Ishikawa (cell line): ENCODE measurements around the gene ONECUT3.

ENCODE experiments used
- CEBPB ChIP-seq: IDR thresholded peaks from 2 replicates; pipeline ENCODE4 v1.6.1; 2012
- CREB1 ChIP-seq: IDR thresholded peaks from 2 replicates; pipeline ENCODE4 v1.6.1; 2012; ENCODE audit warnings: low read depth
- EGR1 ChIP-seq: IDR thresholded peaks from 2 replicates; pipeline ENCODE4 v1.6.1; 2012
- EP300 ChIP-seq: IDR thresholded peaks from 2 replicates; pipeline ENCODE4 v1.6.1; 2012; ENCODE audit warnings: borderline replicate concordance
- FOXM1 ChIP-seq: IDR thresholded peaks from 2 replicates; pipeline ENCODE4 v1.6.1; 2012; ENCODE audit warnings: low read depth, borderline replicate concordance
- NFIC ChIP-seq: IDR thresholded peaks from 2 replicates; pipeline ENCODE4 v1.6.1; 2012
- RAD21 ChIP-seq: IDR thresholded peaks from 2 replicates; pipeline ENCODE4 v1.6.1; 2012; ENCODE audit warnings: low read depth
- TAF1 ChIP-seq: IDR thresholded peaks from 2 replicates; pipeline ENCODE4 v1.6.1; 2012; ENCODE audit warnings: low read depth, mild to moderate bottlenecking
- TCF12 ChIP-seq: IDR thresholded peaks from 2 replicates; pipeline ENCODE4 v1.6.1; 2012; ENCODE audit warnings: low read depth
- TEAD4 ChIP-seq: IDR thresholded peaks from 2 replicates; pipeline ENCODE4 v1.6.1; 2012
- YY1 ChIP-seq: IDR thresholded peaks from 2 replicates; pipeline ENCODE4 v1.6.1; 2012; ENCODE audit warnings: low read depth
- ZBTB7A ChIP-seq: IDR thresholded peaks from 2 replicates; pipeline ENCODE4 v1.6.1; 2012; ENCODE audit warnings: low read depth
- TF ChIP-seq, protein P1 (sequence below): IDR thresholded peaks from 2 replicates; pipeline ENCODE4 v1.6.1; 2012
- TF ChIP-seq, protein P2 (sequence below): IDR thresholded peaks from 2 replicates; pipeline ENCODE4 v1.6.1; 2012
- TF ChIP-seq, protein P3 (sequence below): IDR thresholded peaks from 2 replicates; pipeline ENCODE4 v1.6.1; 2012; ENCODE audit warnings: low read depth, mild to moderate bottlenecking

ONECUT3 gene

DNA sequence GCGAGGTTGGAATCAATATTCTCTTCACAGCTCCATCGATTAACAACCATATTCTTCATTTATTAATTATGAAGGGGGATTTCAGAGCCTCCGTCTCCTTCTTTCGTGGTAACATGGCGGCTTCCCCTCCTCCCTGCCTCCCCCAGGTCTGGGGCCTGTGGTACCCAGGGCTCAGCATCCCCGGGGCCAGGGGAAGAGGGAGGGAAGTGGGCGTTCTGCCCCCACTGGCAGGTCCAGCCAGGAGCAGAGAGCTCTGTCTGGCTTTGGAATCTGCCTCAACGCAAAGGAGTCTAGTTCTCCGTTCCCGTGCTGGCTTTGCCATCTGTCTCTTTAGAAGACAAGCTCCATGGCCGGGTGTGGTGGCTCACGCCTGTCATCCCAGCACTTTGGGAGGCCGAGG is 37.8 kb upstream of the ONECUT3 start:
- TF ChIP-seq CREB1 (no peak), NFIC (no peak), EP300 (no peak), ZBTB7A (no peak), TAF1 (no peak), YY1 (no peak), EGR1 (no peak), CEBPB (no peak), TCF12 (no peak), RAD21 (no peak), FOXM1 (no peak), TEAD4 (no peak)
- TF ChIP-seq, protein P1, sequence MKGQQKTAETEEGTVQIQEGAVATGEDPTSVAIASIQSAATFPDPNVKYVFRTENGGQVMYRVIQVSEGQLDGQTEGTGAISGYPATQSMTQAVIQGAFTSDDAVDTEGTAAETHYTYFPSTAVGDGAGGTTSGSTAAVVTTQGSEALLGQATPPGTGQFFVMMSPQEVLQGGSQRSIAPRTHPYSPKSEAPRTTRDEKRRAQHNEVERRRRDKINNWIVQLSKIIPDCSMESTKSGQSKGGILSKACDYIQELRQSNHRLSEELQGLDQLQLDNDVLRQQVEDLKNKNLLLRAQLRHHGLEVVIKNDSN = no peak
- TF ChIP-seq, protein P2, sequence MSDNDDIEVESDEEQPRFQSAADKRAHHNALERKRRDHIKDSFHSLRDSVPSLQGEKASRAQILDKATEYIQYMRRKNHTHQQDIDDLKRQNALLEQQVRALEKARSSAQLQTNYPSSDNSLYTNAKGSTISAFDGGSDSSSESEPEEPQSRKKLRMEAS = no peak
- TF ChIP-seq, protein P3, sequence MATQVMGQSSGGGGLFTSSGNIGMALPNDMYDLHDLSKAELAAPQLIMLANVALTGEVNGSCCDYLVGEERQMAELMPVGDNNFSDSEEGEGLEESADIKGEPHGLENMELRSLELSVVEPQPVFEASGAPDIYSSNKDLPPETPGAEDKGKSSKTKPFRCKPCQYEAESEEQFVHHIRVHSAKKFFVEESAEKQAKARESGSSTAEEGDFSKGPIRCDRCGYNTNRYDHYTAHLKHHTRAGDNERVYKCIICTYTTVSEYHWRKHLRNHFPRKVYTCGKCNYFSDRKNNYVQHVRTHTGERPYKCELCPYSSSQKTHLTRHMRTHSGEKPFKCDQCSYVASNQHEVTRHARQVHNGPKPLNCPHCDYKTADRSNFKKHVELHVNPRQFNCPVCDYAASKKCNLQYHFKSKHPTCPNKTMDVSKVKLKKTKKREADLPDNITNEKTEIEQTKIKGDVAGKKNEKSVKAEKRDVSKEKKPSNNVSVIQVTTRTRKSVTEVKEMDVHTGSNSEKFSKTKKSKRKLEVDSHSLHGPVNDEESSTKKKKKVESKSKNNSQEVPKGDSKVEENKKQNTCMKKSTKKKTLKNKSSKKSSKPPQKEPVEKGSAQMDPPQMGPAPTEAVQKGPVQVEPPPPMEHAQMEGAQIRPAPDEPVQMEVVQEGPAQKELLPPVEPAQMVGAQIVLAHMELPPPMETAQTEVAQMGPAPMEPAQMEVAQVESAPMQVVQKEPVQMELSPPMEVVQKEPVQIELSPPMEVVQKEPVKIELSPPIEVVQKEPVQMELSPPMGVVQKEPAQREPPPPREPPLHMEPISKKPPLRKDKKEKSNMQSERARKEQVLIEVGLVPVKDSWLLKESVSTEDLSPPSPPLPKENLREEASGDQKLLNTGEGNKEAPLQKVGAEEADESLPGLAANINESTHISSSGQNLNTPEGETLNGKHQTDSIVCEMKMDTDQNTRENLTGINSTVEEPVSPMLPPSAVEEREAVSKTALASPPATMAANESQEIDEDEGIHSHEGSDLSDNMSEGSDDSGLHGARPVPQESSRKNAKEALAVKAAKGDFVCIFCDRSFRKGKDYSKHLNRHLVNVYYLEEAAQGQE = no peak

DNA sequence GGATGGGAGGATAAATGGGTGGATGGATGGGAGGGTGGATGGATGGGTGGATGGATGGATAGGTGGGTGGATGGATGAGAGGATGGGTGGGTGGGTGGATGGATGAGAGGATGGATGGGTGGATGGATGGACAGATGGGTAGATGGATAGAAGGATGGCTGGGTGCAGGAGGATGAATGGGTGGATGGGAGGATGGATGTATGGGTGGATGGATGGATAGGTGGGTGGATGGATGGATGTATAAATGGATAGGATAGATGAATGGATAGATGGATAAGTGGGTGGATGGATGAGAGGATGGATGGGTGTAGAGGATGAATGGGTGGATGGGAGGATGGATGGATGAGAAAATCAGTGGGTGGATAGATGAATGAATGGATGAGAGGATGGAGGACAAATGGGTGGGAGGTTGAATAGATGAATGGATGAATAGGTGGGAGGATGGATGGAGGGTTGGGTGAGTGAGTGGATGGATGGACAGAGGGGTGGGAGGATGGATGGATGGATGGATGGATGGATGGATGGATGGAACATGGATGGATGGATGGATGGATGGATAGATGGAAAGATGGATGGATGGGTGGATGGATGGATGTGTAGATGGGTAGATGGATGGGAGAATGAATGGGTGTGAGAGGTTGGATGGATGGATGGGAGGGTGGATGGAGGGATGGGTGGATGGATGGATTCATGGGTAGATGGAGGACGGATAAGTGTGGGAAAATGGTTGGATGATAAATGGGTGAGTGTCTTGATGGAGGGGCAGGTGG is 35.9 kb upstream of the ONECUT3 start:
- no peak for TF ChIP-seq ZBTB7A
- no peak for TF ChIP-seq CEBPB
- TF ChIP-seq, protein P3 = no peak
- TF ChIP-seq YY1 = no peak
- TF ChIP-seq, protein P1 = no peak
- TF ChIP-seq EGR1 = no peak
- no peak for TF ChIP-seq TEAD4
- no peak for TF ChIP-seq FOXM1
- TF ChIP-seq, protein P2 = no peak
- no peak for TF ChIP-seq EP300
- TF ChIP-seq TCF12 = no peak
- TF ChIP-seq CREB1 = no peak
- TF ChIP-seq RAD21 = no peak
- no peak for TF ChIP-seq TAF1
- no peak for TF ChIP-seq NFIC

DNA sequence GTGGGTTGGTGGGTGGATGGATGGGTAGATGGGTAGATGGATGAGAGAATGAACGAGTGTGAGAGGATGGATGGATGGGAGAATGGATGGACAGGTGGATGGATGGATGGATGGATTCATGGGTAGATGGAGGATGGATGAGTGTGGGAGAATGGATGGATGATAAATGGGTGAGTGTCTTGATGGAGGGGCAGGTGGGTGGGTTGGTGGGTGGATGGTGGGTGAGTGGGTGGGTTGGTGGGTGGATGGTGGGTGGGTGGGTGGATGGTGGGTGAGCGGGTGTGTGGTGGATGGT is 35.4 kb upstream of the ONECUT3 start:
- TF ChIP-seq EP300 (no peak), FOXM1 (no peak), TAF1 (no peak), CEBPB (no peak), TCF12 (no peak), TEAD4 (no peak), EGR1 (no peak), ZBTB7A (no peak), RAD21 (no peak)
- TF ChIP-seq, protein P2 = no peak
- TF ChIP-seq, protein P3 = no peak
- TF ChIP-seq, protein P1 = no peak
